ENCODE results near the gene ADGRD1. TPM values are rescaled to one million over a fixed set of nuclear protein-coding genes. Genes with fewer than 3 reads are reported as not detected.

ADGRD1 gene
- polyA plus RNA-seq, 1 of the 3 experiments (the other 2 are of a cell fraction) = not detected

- POLR2A ChIA-PET = no interaction called here
- WGBS (ENCODE audit: low lambda C conversion rate) = 51% methylated on average over 5 of the region's 13 CpGs
Measured at GRCh38 chr12:131045705-131046460, 92.2 kb downstream of the ADGRD1 start.

More at GRCh38 chr12:131045705-131046460, 92.2 kb downstream of the ADGRD1 start:
- Histone ChIP-seq H3K9me3 (no peaks in the 10 kb centered on the region), H3K9ac (no peak overlapping the region), H3K27ac (ENCODE audit: low read depth in 2 of 2, low read length in 1 of 2) (no peak overlapping the region), H3K4me3 (ENCODE audit: low read depth in 2 of 2, low read length in 1 of 2) (no peak overlapping the region), H3K4me1 (ENCODE audit: control insufficient read depth in 1 of 2, insufficient read depth in 2 of 2, low read depth in 1 of 2, low read length in 1 of 2) (peaks cover 0 to 27% of the 10 kb centered on the region in 2 experiments; a peak in 1 of 4 replicates), H3F3A (replicated peaks; ENCODE audit: insufficient read depth) (no peaks in the 10 kb centered on the region), H4K20me1 (ENCODE audit: insufficient read depth) (no peaks in the 10 kb centered on the region), H3K9me2 (no peaks in the 10 kb centered on the region), H3K27me3 (ENCODE audit: insufficient read depth) (no peaks in the 10 kb centered on the region), H3K79me2 (ENCODE audit: insufficient read depth) (no peaks in the 10 kb centered on the region), H3K4me2 (no peak overlapping the region), H2AFZ (ENCODE audit: low read depth) (no peak overlapping the region), H3K36me3 (replicated peaks in 1 of 2; ENCODE audit: control insufficient read depth in 1 of 2, insufficient read depth in 2 of 2, low read length in 1 of 2) (no peaks in the 10 kb centered on the region)
- no peak for DNase-seq
- TF ChIP-seq TCF12 (IDR thresholded peaks at IDR 0.05) (no peak), MXI1 (IDR thresholded peaks at IDR 0.05; ENCODE audit: low read depth, low read length) (no peak), REST (IDR thresholded peaks at IDR 0.05; ENCODE audit: low read depth, low read length) (no peak), JUND (IDR thresholded peaks at IDR 0.05) (no peak), GATA2 (CRISPR knock-in tag; IDR thresholded peaks at IDR 0.05) (no peak), CTCF (IDR thresholded peaks at IDR 0.05) (no peak), TEAD4 (IDR thresholded peaks at IDR 0.05; ENCODE audit: borderline replicate concordance, insufficient read depth) (no peak), MEF2A (IDR thresholded peaks at IDR 0.05; ENCODE audit: borderline replicate concordance, low read depth) (no peak)
- CTCF ChIA-PET = no interaction called here

Data from SK-N-SH (cell line).